ENCODE measurements around the gene CDH11.

The CDH11 gene

DNA sequence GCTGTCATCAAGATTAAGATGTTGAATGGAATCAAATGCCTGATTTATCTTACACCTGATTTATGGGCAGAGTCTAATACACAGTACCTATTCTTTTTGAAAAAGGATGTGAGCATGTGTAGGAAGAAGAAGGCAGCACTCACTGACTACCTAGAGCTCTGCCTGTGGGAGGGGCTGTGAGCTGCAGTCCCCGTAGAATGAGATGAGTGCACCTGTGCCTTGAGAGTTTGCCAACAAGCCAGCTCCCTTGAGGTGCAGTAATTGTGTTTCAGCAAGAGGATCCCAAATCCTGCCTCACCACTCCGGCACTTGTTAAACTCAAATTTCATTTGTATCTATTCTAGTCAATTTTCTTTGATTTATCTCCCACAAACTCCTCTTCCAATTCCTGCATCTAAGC is 46.0 kb downstream of the CDH11 start:
- no peaks in the 10 kb centered on the region for H3K27me3 ChIP-seq (replicated peaks; ENCODE audit: control insufficient read depth, insufficient read depth, low read length)
- TF ChIP-seq, protein P1, sequence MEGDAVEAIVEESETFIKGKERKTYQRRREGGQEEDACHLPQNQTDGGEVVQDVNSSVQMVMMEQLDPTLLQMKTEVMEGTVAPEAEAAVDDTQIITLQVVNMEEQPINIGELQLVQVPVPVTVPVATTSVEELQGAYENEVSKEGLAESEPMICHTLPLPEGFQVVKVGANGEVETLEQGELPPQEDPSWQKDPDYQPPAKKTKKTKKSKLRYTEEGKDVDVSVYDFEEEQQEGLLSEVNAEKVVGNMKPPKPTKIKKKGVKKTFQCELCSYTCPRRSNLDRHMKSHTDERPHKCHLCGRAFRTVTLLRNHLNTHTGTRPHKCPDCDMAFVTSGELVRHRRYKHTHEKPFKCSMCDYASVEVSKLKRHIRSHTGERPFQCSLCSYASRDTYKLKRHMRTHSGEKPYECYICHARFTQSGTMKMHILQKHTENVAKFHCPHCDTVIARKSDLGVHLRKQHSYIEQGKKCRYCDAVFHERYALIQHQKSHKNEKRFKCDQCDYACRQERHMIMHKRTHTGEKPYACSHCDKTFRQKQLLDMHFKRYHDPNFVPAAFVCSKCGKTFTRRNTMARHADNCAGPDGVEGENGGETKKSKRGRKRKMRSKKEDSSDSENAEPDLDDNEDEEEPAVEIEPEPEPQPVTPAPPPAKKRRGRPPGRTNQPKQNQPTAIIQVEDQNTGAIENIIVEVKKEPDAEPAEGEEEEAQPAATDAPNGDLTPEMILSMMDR (IDR thresholded peaks at IDR 0.05; ENCODE audit: insufficient read depth, low read length, poor library complexity, severe bottlenecking), result no peak
- no peak overlapping the region for H3K4me3 ChIP-seq (replicated peaks; ENCODE audit: low read depth, low read length)
- no peak for DNase-seq (ENCODE audit: extremely low read depth, insufficient read length)
- H3K36me3 ChIP-seq (ENCODE audit: control insufficient read depth, insufficient read depth, low read length), result no peaks in the 10 kb centered on the region

DNA sequence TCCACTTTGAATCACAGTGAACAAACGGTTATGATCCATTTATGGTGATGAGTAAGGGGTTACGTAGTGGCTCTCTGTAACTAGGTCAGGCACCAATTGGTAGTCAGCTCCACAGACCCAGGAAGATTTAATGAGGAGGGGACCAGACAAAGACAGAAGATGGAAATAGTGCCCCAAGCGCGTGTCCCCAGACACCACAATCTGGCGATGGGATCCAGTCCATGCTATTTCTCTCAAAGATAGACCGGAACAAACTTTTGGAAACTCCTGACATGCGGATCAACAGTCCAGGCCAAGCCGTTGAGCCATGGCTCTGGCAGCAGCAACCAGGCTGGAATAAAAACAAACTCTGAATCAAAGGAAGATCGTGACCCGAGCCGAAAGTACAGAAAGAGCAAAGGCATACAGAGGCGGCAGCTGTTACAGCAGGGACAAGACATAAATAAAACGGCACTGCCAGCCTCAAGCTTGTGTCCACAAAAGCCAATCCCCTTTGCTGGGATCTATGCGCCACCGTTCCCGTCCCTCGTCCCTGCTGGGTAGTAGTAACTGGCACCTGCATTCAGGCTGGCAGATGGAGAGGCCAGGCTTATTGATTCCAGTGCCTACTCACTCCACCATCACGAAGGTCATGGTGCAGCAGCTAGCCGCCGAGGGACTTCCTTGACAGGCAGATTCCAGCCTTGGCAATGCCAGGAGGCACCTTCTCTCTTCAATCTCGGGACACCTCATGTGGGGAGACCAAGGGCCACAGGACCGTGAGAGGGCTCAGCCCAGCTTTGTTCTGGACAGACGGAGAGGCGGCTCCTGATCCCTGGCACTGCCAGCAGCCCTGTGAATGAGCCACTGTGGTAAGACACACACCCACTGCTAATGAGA is 50.2 kb downstream of the CDH11 start:
- Histone ChIP-seq H3K36me3 (ENCODE audit: control insufficient read depth, insufficient read depth, low read length) (no peaks in the 10 kb centered on the region), H3K4me3 (replicated peaks; ENCODE audit: low read depth, low read length) (no peak overlapping the region), H3K27me3 (replicated peaks; ENCODE audit: control insufficient read depth, insufficient read depth, low read length) (no peaks in the 10 kb centered on the region)
- TF ChIP-seq, protein P1 (IDR thresholded peaks at IDR 0.05; ENCODE audit: insufficient read depth, low read length, poor library complexity, severe bottlenecking), result no peak
- no peak for DNase-seq (ENCODE audit: extremely low read depth, insufficient read length)

DNA sequence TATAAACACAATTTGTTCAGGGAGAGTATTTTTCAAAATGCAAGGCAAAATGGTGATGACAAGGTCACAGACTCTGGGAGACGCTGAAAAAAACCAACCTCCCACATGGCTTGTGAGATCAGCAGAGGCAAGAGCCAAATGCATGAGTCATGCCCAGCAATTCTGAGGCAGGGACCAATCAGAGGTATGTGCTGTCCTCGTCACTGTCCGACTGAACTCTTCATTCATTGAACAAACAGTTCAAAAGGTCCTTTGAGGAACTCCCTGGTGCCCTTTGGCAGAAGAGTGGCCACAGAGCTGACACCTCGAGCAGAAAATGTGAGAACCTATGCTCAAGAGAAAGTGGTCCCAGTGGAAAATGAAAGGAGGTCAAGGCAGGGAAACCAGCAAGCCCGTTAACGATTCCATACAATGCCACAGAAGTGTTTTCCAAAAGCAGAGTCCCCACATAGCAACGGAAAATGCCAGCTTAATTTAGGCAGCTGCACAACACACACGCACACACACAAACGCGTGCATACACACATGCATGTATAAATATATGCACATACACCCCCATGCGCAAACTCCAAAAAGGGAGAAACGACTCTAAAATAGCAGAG is 50.9 kb downstream of the CDH11 start:
- DNase-seq (ENCODE audit: extremely low read depth, insufficient read length), result no peak
- TF ChIP-seq, protein P1 (IDR thresholded peaks at IDR 0.05; ENCODE audit: insufficient read depth, low read length, poor library complexity, severe bottlenecking), result no peak
- H3K4me3 ChIP-seq (replicated peaks; ENCODE audit: low read depth, low read length), result no peak overlapping the region

DNA sequence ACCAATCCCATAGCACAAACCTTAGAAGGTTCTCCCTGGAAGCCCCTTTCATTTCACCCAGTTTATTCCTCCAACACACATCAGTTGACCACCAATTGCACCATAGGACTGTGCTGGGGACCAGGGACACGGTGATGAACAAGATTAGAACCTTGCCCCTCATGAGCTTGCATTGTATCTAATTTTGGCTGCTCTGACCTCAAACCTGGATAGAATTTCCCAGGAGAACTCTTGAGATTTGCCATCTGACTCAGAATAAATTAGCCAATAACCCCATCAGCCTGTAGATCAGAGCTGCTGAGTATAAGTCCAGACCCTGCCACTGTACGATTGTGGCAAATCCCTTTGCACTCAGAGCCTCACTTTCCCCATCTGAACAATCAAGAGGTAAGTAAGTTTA is 52.1 kb downstream of the CDH11 start:
- DNase-seq (ENCODE audit: extremely low read depth, insufficient read length), result no peak
- H3K4me3 ChIP-seq (replicated peaks; ENCODE audit: low read depth, low read length), result no peak overlapping the region
- TF ChIP-seq, protein P1 (IDR thresholded peaks at IDR 0.05; ENCODE audit: insufficient read depth, low read length, poor library complexity, severe bottlenecking), result no peak
- H3K27me3 ChIP-seq (replicated peaks; ENCODE audit: control insufficient read depth, insufficient read depth, low read length), result no peaks in the 10 kb centered on the region
- no peaks in the 10 kb centered on the region for H3K36me3 ChIP-seq (ENCODE audit: control insufficient read depth, insufficient read depth, low read length)

More for the DNA sequence above, 50.9 kb downstream of the CDH11 start:
- H3K27me3 ChIP-seq (replicated peaks; ENCODE audit: control insufficient read depth, insufficient read depth, low read length), result no peaks in the 10 kb centered on the region
- H3K36me3 ChIP-seq (ENCODE audit: control insufficient read depth, insufficient read depth, low read length), result no peaks in the 10 kb centered on the region

DNA sequence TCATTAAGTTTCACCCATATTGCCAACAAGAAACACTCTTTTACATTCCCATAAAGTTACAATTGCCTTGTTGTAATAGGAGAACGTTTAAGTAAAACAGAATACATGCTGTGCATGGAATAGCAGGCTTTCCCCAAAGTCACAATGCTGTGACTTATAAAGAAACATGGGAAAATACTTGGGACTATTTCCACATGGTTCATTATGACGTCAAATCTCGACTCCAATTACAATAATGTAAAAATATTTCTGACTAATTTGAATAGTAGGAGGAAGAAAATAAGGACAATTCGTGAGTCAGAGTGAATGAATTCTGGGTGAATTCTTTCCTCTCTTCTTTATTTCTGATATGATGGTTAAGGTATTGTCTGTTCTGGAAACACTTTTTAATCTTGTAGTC is 52.8 kb downstream of the CDH11 start:
- no peak overlapping the region for H3K4me3 ChIP-seq (replicated peaks; ENCODE audit: low read depth, low read length)
- no peak for DNase-seq (ENCODE audit: extremely low read depth, insufficient read length)
- no peaks in the 10 kb centered on the region for H3K27me3 ChIP-seq (replicated peaks; ENCODE audit: control insufficient read depth, insufficient read depth, low read length)
- H3K36me3 ChIP-seq (ENCODE audit: control insufficient read depth, insufficient read depth, low read length), result no peaks in the 10 kb centered on the region
- TF ChIP-seq, protein P1 (IDR thresholded peaks at IDR 0.05; ENCODE audit: insufficient read depth, low read length, poor library complexity, severe bottlenecking), result no peak

Data from GM06990 (cell line).